IMR-90 (cell line): Measurements from ENCODE around the gene SUPT3H. TPM values are rescaled to one million over a fixed set of nuclear protein-coding genes. Genes with fewer than 3 reads are reported as not detected.

ENCODE experiments used
- ATAC-seq: fragments of 200-7000 bp; cut with Tn5 transposase; 2 replicates; pipeline ENCODE4 v1.9.1; 2020; ENCODE audit warnings: low read depth, mild to moderate bottlenecking, moderate library complexity
- BruUV-seq: library from RNA; stranded (reverse); fragments of 400-500 nt; replicated peaks from 2 replicates; lab custom pipeline; 2021; lab: Mats Ljungman, UMichigan
- CTCF ChIA-PET: fragments of 300-600 bp; formaldehyde crosslinking; extraction: SDS; loops from one replicate; lab custom pipeline; 2021; ENCODE audit warnings: antibody characterized with exemption; lab: Yijun Ruan, JAX
- POLR2A ChIA-PET: fragments of 300-600 bp; sonication (Branson Sonifier 250); formaldehyde crosslinking; loops from one replicate; lab custom pipeline; 2022; ENCODE audit warnings: antibody characterized with exemption; ENCODE audit not compliant: unreplicated experiment; lab: Charles Lee
- DNase-seq: peaks from one replicate; pipeline ENCODE4 v3.0.0; 2013
- H2AFZ ChIP-seq: replicated peaks from 2 replicates; pipeline ENCODE3; 2013; ENCODE audit warnings: low read length, mild to moderate bottlenecking; ENCODE audit not compliant: poor library complexity
- H2AK5ac ChIP-seq: 2 replicates; pipeline ENCODE4 v1.6.1; 2013; ENCODE audit warnings: low read depth, low read length, inconsistent platforms
- H2AK9ac ChIP-seq: replicated peaks from 2 replicates; pipeline ENCODE3; 2013; ENCODE audit warnings: mild to moderate bottlenecking, low read depth, low read length, moderate library complexity; ENCODE audit not compliant: poor library complexity
- H2BK120ac ChIP-seq: 2 replicates; pipeline ENCODE4 v1.6.1; 2013; ENCODE audit warnings: low read depth, low read length, inconsistent platforms
- H2BK15ac ChIP-seq: 3 replicates; pipeline ENCODE4 v1.6.1; 2013; ENCODE audit warnings: low read depth, low read length, inconsistent platforms
- H2BK20ac ChIP-seq: 2 replicates; pipeline ENCODE4 v1.6.1; 2013; ENCODE audit warnings: low read depth, mild to moderate bottlenecking, inconsistent platforms, low read length, moderate library complexity
- H2BK5ac ChIP-seq: 2 replicates; pipeline ENCODE4 v1.6.1; 2013; ENCODE audit warnings: mild to moderate bottlenecking, low read depth, low read length, inconsistent platforms; ENCODE audit not compliant: poor library complexity, severe bottlenecking
- H3K14ac ChIP-seq: replicated peaks from 2 replicates; pipeline ENCODE4 v1.6.1; 2013; ENCODE audit warnings: low read depth, low read length, inconsistent platforms
- H3K18ac ChIP-seq: 2 replicates; pipeline ENCODE4 v1.6.1; 2013; ENCODE audit warnings: low read depth, low read length, control low read depth
- H3K23ac ChIP-seq: 2 replicates; pipeline ENCODE4 v1.6.1; 2013; ENCODE audit warnings: low read depth, low read length, inconsistent platforms
- H3K27ac ChIP-seq: 2 replicates; pipeline ENCODE4 v1.5.1; 2013; ENCODE audit warnings: mild to moderate bottlenecking, control low read depth, low read length; ENCODE audit not compliant: insufficient read depth
- H3K27me3 ChIP-seq: 2 replicates; pipeline ENCODE4 v1.6.1; 2013; ENCODE audit warnings: low read length; ENCODE audit not compliant: control insufficient read depth, insufficient read depth
- H3K36me3 ChIP-seq: 2 replicates; pipeline ENCODE4 v1.6.1; 2013; ENCODE audit warnings: low read length, mixed read lengths; ENCODE audit not compliant: control insufficient read depth, insufficient read depth
- H3K4ac ChIP-seq: 2 replicates; pipeline ENCODE4 v1.6.1; 2013; ENCODE audit warnings: low read depth, low read length, inconsistent platforms
- H3K4me1 ChIP-seq: 2 replicates; pipeline ENCODE4 v1.6.1; 2013; ENCODE audit warnings: low read length, mixed read lengths; ENCODE audit not compliant: control insufficient read depth, insufficient read depth
- H3K4me2 ChIP-seq: 2 replicates; pipeline ENCODE4 v1.6.1; 2013; ENCODE audit warnings: low read depth, mild to moderate bottlenecking, control low read depth, low read length, moderate library complexity
- H3K4me3 ChIP-seq: 2 replicates; pipeline ENCODE4 v1.5.1; 2013; ENCODE audit warnings: low read depth, mild to moderate bottlenecking, control low read depth, low read length, moderate library complexity; ENCODE audit not compliant: insufficient read depth
- H3K56ac ChIP-seq: 2 replicates; pipeline ENCODE4 v1.6.1; 2013; ENCODE audit warnings: low read length, inconsistent platforms; ENCODE audit not compliant: insufficient read depth; ENCODE audit errors: extremely low read depth
- H3K79me1 ChIP-seq, 2 experiments: 2 replicates each; pipeline ENCODE4 v1.6.1; 2013; ENCODE audit warnings: low read length in 2 of 2, inconsistent platforms in 1 of 2, low read depth in 1 of 2
- H3K9ac ChIP-seq: 2 replicates; pipeline ENCODE4 v1.6.1; 2013; ENCODE audit warnings: low read depth, low read length, control low read depth
- H3K9me1 ChIP-seq: 2 replicates; pipeline ENCODE4 v1.6.1; 2013; ENCODE audit warnings: low read length, inconsistent platforms; ENCODE audit not compliant: insufficient read depth
- H3K9me3 ChIP-seq: 2 replicates; pipeline ENCODE4 v1.6.1; 2013; ENCODE audit warnings: low read length; ENCODE audit not compliant: control insufficient read depth, insufficient read depth
- H4K20me1 ChIP-seq: 2 replicates; pipeline ENCODE4 v1.6.1; 2013; ENCODE audit warnings: low read length, inconsistent platforms; ENCODE audit not compliant: insufficient read depth
- H4K5ac ChIP-seq: 2 replicates; pipeline ENCODE4 v1.6.1; 2013; ENCODE audit warnings: mild to moderate bottlenecking, low read depth, low read length, control low read depth
- H4K8ac ChIP-seq, 2 experiments: 2 replicates each; pipeline ENCODE4 v1.6.1; 2013; ENCODE audit warnings: low read depth in 2 of 2, low read length in 2 of 2, control low read depth in 1 of 2, inconsistent platforms in 1 of 2
- H4K91ac ChIP-seq: 2 replicates; pipeline ENCODE4 v1.6.1; 2013; ENCODE audit warnings: low read depth, low read length, inconsistent platforms; ENCODE audit not compliant: insufficient read depth
- BHLHE40 ChIP-seq: fragments of 150-350 bp; IDR thresholded peaks from 2 replicates; pipeline ENCODE4 v1.6.1; 2016; ENCODE audit warnings: mild to moderate bottlenecking, low read depth, low read length
- CEBPB ChIP-seq: IDR thresholded peaks from 2 replicates; pipeline ENCODE4 v1.6.1; 2012; ENCODE audit warnings: low read depth, low read length, improper control_type of control experiment
- CHD1 ChIP-seq: IDR thresholded peaks from 2 replicates; pipeline ENCODE4 v1.6.1; 2012; ENCODE audit warnings: low read depth, low read length, improper control_type of control experiment
- ELK1 ChIP-seq: fragments of 150-350 bp; IDR thresholded peaks from 2 replicates; pipeline ENCODE4 v1.6.1; 2016; ENCODE audit warnings: low read depth, mild to moderate bottlenecking, low read length, moderate library complexity, borderline replicate concordance
- FOS ChIP-seq: fragments of 150-350 bp; IDR thresholded peaks from 2 replicates; pipeline ENCODE4 v1.6.1; 2016; ENCODE audit warnings: low read depth, low read length
- MAFK ChIP-seq: IDR thresholded peaks from 2 replicates; pipeline ENCODE4 v1.6.1; 2012; ENCODE audit warnings: low read depth, low read length, improper control_type of control experiment
- MAZ ChIP-seq: IDR thresholded peaks from 2 replicates; pipeline ENCODE4 v1.6.1; 2012; ENCODE audit warnings: low read depth, mild to moderate bottlenecking, low read length, improper control_type of control experiment, moderate library complexity, borderline replicate concordance
- MXI1 ChIP-seq: IDR thresholded peaks from 2 replicates; pipeline ENCODE4 v1.6.1; 2012; ENCODE audit warnings: low read depth, mild to moderate bottlenecking, low read length, moderate library complexity, borderline replicate concordance
- NFE2L2 ChIP-seq: fragments of 150-350 bp; IDR thresholded peaks from 2 replicates; pipeline ENCODE4 v1.6.1; 2016; ENCODE audit warnings: low read depth, mild to moderate bottlenecking, low read length
- POLR2A ChIP-seq: IDR thresholded peaks from 2 replicates; pipeline ENCODE4 v1.6.1; 2012; ENCODE audit warnings: mild to moderate bottlenecking, low read depth, low read length
- RAD21 ChIP-seq: IDR thresholded peaks from 2 replicates; pipeline ENCODE4 v1.6.1; 2012; ENCODE audit warnings: low read length, improper control_type of control experiment
- RCOR1 ChIP-seq: IDR thresholded peaks from 2 replicates; pipeline ENCODE4 v1.6.1; 2012; ENCODE audit warnings: mild to moderate bottlenecking, low read length, improper control_type of control experiment; ENCODE audit not compliant: insufficient replicate concordance
- RFX5 ChIP-seq: IDR thresholded peaks from 2 replicates; pipeline ENCODE4 v1.8.0; 2012; ENCODE audit warnings: low read depth, mild to moderate bottlenecking, low read length, moderate library complexity
- SMC3 ChIP-seq: fragments of 150-350 bp; IDR thresholded peaks from 2 replicates; pipeline ENCODE4 v1.6.1; 2016; ENCODE audit warnings: low read depth, mild to moderate bottlenecking, antibody characterized with exemption, low read length, moderate library complexity
- USF2 ChIP-seq: fragments of 150-350 bp; IDR thresholded peaks from 2 replicates; pipeline ENCODE4 v1.6.1; 2017; ENCODE audit warnings: mild to moderate bottlenecking, antibody characterized with exemption, low read length, low read depth
- WGBS, 2 experiments: methylation state at CpG; one replicate each; pipeline versions ENCODE4 v1.1.5 to v1.1.7; 2013; ENCODE audit warnings: missing lambda C conversion rate in 2 of 2; ENCODE audit not compliant: insufficient read length in 1 of 2; ENCODE audit errors: extremely low coverage in 2 of 2; 5-methylcytosine and 5-hydroxymethylcytosine counted together
- dilution Hi-C: fragments of 300-500 bp; cut with HindIII; formaldehyde crosslinking; loops from one replicate; pipeline ENCODE4 v1.14.3; 2018; ENCODE audit warnings: low sequenced_read_pairs; ENCODE audit not compliant: unreplicated experiment
- in situ Hi-C: fragments of 300-500 bp; cut with MboI; formaldehyde crosslinking; loops from 3 replicates; pipeline ENCODE4 v1.14.3; 2019; ENCODE audit warnings: low sequenced_read_pairs, inconsistent platforms, mixed read lengths
- intact Hi-C: fragments of 100-400 bp; cut with micrococcal nuclease; formaldehyde crosslinking; loops from 2 replicates; pipeline ENCODE4 v1.10.0; 2022
- polyA plus RNA-seq, 3 experiments: library from polyadenylated mRNA; depleted of rRNA; stranded (reverse); fragments of >200 nt; gene quantifications; 2 replicates each; pipeline ENCODE4 v1.2.3, GENCODE V29; 2012; ENCODE audit warnings: low replicate concordance in 1 of 3
- total RNA-seq: library from RNA; depleted of rRNA; stranded (reverse); fragments of >200 nt; gene quantifications from 2 replicates; pipeline ENCODE4 v1.2.3, GENCODE V29; 2012
- TF ChIP-seq, protein P1 (sequence below): conservative IDR thresholded peaks from 2 replicates; pipeline ENCODE4 v1.5.1; 2012; ENCODE audit warnings: mild to moderate bottlenecking, low read depth, low read length, improper control_type of control experiment

The SUPT3H gene
- total and polyA plus RNA-seq, 2 of the 4 experiments (the other 2 are of a cell fraction): 4.5 to 5.0 TPM

DNA sequence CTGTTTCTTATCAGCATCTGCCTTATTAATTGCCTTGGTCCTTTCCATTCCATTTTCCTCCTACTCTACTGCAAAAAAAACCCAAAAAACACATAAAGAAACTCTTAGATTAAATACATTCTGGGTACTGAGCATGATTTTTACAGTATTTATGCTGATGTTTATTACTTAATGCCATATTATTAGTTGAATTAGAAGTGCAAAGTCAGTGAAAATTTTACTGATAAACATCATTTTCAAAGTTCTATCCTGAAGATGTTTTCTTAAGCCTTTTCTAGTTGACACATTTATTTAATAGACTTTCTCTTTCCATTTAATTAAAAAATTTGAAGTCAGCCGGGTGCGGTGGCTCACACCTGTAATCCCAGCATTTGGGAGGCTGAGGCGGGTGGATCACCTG, 285.6 kb downstream of the SUPT3H start:
- intact Hi-C loops (no loop called here), in situ Hi-C loops (loop anchor here (25.0 kb wide), 1 partner anchor 620 kb away; no protein-coding TSS in a partner anchor), dilution Hi-C loops (no loop called here)
- Histone ChIP-seq H3K4me3 (no peak overlapping the region), H3K27me3 (no peaks in the 10 kb centered on the region), H3K9me3 (no peaks in the 10 kb centered on the region), H2AK9ac (no peak overlapping the region), H2AK5ac (no peak overlapping the region), H3K27ac (no peak overlapping the region), H2BK15ac (no peak overlapping the region), H4K8ac (no peak overlapping the region), H4K20me1 (no peaks in the 10 kb centered on the region), H3K18ac (no peak overlapping the region), H3K23ac (no peak overlapping the region), H4K5ac (no peak overlapping the region), H2AFZ (no peak overlapping the region), H3K79me1 (no peaks in the 10 kb centered on the region), H3K9me1 (no peaks in the 10 kb centered on the region), H2BK20ac (no peak overlapping the region), H3K4me2 (no peak overlapping the region), H4K91ac (no peak overlapping the region), H3K4me1 (no peaks in the 10 kb centered on the region), H3K56ac (no peak overlapping the region), H3K36me3 (no peaks in the 10 kb centered on the region), H3K14ac (no peak overlapping the region), H3K4ac (no peak overlapping the region), H2BK120ac (no peak overlapping the region), H3K9ac (no peak overlapping the region), H2BK5ac (no peak overlapping the region)
- no peak for DNase-seq
- CTCF ChIA-PET: no interaction called here
- ATAC-seq: no peak
- TF ChIP-seq BHLHE40 (no peak), SMC3 (no peak), CEBPB (no peak), POLR2A (no peak), RCOR1 (no peak), RAD21 (no peak), RFX5 (no peak), USF2 (no peak), MAZ (no peak), MXI1 (no peak), MAFK (no peak), ELK1 (no peak), FOS (no peak), CHD1 (no peak), NFE2L2 (no peak)
- TF ChIP-seq, protein P1, sequence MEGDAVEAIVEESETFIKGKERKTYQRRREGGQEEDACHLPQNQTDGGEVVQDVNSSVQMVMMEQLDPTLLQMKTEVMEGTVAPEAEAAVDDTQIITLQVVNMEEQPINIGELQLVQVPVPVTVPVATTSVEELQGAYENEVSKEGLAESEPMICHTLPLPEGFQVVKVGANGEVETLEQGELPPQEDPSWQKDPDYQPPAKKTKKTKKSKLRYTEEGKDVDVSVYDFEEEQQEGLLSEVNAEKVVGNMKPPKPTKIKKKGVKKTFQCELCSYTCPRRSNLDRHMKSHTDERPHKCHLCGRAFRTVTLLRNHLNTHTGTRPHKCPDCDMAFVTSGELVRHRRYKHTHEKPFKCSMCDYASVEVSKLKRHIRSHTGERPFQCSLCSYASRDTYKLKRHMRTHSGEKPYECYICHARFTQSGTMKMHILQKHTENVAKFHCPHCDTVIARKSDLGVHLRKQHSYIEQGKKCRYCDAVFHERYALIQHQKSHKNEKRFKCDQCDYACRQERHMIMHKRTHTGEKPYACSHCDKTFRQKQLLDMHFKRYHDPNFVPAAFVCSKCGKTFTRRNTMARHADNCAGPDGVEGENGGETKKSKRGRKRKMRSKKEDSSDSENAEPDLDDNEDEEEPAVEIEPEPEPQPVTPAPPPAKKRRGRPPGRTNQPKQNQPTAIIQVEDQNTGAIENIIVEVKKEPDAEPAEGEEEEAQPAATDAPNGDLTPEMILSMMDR: no peak
- POLR2A ChIA-PET: no interaction called here
- WGBS, 2 experiments: 90% methylated on average over 2 of the region's 3 CpGs; no CpG with 5 or more reads in 1 of the 2 experiments
- BruUV-seq: no TSS peak
